Nephron progenitor cell (in vitro differentiated cells): Measurements from ENCODE around the gene SPIRE2.

Experiments used
- DNase-seq: peaks from one replicate; pipeline ENCODE4 v3.0.0; 2021
- H3K27ac Mint-ChIP-seq: 2 replicates; pipeline ENCODE4 v1.8.0; 2021; ENCODE audit warnings: mild to moderate bottlenecking, moderate library complexity, mixed read lengths
- H3K27me3 Mint-ChIP-seq: 2 replicates; pipeline ENCODE4 v1.8.0; 2021; ENCODE audit warnings: mild to moderate bottlenecking, low read depth, mixed read lengths; ENCODE audit not compliant: poor library complexity
- H3K36me3 Mint-ChIP-seq: 2 replicates; pipeline ENCODE4 v1.8.0; 2021; ENCODE audit warnings: low read depth, mixed read lengths
- H3K4me1 Mint-ChIP-seq: 2 replicates; pipeline ENCODE4 v1.8.0; 2021; ENCODE audit warnings: mixed read lengths
- H3K4me3 Mint-ChIP-seq: 2 replicates; pipeline ENCODE4 v1.8.0; 2021; ENCODE audit warnings: mild to moderate bottlenecking, moderate library complexity, mixed read lengths
- H3K9me3 Mint-ChIP-seq: 2 replicates; pipeline ENCODE4 v1.8.0; 2021; ENCODE audit warnings: mild to moderate bottlenecking, moderate library complexity, mixed read lengths
- CTCF ChIP-seq: fragments of 200-600 bp; sonication (generic); IDR thresholded peaks from 2 replicates; pipeline ENCODE4 v1.5.0; 2021; ENCODE audit warnings: antibody characterized with exemption

The SPIRE2 gene

GRCh38 chr16:89880477-89881367 is 52.4 kb downstream of the SPIRE2 start:
- Mint-ChIP-seq H3K27me3 (no peaks in the 10 kb centered on the region), H3K4me3 (no peak overlapping the region), H3K4me1 (no peaks in the 10 kb centered on the region), H3K36me3 (peaks cover 65% of the 10 kb centered on the region), H3K27ac (peak overlapping the region; percentile 81), H3K9me3 (no peaks in the 10 kb centered on the region)
- DNase-seq: no peak
- TF ChIP-seq CTCF: no peak

- H3K36me3 Mint-ChIP-seq: peaks cover 59% of the 10 kb centered on the region
- no peaks in the 10 kb centered on the region for H3K27me3 Mint-ChIP-seq
- no peaks in the 10 kb centered on the region for H3K4me1 Mint-ChIP-seq
- no peak overlapping the region for H3K27ac Mint-ChIP-seq
- DNase-seq: no peak
- H3K9me3 Mint-ChIP-seq: no peaks in the 10 kb centered on the region
- no peak for TF ChIP-seq CTCF
- H3K4me3 Mint-ChIP-seq: no peak overlapping the region
Measured at GRCh38 chr16:89881368-89881730, 53.1 kb downstream of the SPIRE2 start.

DNA sequence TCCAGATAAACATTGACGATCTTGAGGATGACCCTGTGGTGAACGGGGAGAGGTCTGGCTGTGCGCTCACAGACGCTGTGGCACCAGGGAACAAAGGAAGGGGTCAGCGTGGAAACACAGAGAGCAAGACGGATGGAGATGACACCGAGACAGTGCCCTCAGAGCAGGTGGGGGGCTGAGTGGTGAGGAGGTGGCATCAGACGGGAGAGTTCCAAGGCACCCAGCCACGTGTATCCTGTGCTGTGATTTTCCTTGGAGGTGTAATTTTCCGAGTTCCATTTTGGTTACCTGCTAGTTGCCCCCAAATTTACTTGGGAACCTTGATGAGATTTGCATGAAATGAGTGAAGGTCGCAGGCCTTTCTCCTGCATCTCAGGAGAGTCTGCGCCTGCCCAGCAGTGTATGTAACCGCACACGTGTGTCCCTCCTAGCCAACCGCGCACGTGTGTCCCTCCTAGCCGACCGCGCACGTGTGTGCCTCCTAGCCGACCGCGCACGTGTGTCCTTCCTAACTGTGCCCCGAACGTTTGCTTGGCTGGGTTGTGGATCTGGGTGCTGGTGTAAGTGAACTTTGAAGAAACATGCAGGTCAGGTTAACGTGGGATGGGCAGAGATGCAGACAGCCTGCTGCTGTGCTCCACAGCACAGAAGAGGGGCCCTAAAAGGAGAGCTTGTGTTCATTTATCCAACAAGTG is 55.2 kb downstream of the SPIRE2 start:
- H3K36me3 Mint-ChIP-seq: peaks cover 61% of the 10 kb centered on the region
- H3K4me1 Mint-ChIP-seq: no peaks in the 10 kb centered on the region
- H3K9me3 Mint-ChIP-seq: no peaks in the 10 kb centered on the region
- DNase-seq: no peak
- no peak for TF ChIP-seq CTCF
- H3K27ac Mint-ChIP-seq: peak overlapping the region; percentile 77
- no peaks in the 10 kb centered on the region for H3K27me3 Mint-ChIP-seq
- no peak overlapping the region for H3K4me3 Mint-ChIP-seq

DNA sequence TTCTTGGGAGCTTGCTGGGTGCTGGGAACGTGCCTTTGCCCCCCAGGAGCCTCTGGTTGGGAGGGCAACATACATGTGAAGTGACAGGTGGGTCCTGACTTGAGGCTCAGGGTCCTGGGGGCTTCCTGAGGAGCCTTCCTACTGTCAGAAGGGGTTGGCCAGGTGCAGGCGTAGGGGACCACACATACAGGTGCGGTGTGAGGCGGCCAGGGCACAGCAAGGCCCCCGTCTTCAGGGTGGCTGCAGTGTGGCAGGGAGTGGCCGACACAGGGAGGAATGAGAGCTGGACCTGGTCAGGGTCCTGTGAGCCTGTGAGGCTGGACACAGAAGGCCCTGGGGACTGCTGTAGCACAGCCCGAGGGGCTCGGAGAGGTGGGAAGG is 55.8 kb downstream of the SPIRE2 start:
- TF ChIP-seq CTCF: no peak
- no peaks in the 10 kb centered on the region for H3K4me1 Mint-ChIP-seq
- no peak for DNase-seq
- H3K36me3 Mint-ChIP-seq: peaks cover 57% of the 10 kb centered on the region
- no peaks in the 10 kb centered on the region for H3K27me3 Mint-ChIP-seq
- H3K4me3 Mint-ChIP-seq: no peak overlapping the region
- H3K9me3 Mint-ChIP-seq: no peaks in the 10 kb centered on the region
- H3K27ac Mint-ChIP-seq: peak overlapping the region; percentile 77

DNA sequence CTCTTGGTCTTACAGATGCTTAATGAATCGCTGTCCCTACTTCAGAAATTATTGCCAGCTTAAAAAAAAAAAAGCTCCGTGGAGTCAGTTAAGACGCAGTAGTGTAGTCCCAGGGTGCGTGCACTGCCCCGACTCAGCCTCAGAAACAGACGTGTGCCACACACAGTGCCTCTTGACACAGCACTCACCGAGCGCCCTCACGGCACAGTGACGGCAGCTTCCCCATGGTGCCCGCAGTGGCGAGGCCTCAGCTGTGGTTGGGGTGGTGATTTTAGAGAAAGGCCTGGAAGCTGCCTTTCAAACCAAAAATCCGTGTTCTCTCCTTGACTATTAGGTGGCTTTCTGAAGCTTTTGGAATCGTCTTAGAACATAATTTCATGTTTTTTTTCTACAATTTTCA is 59.0 kb downstream of the SPIRE2 start:
- Mint-ChIP-seq H3K4me1 (no peaks in the 10 kb centered on the region), H3K9me3 (no peaks in the 10 kb centered on the region), H3K4me3 (no peak overlapping the region), H3K36me3 (peaks cover 60% of the 10 kb centered on the region), H3K27me3 (no peaks in the 10 kb centered on the region), H3K27ac (no peak overlapping the region)
- DNase-seq: no peak
- TF ChIP-seq CTCF: no peak
